DMS53 treated with DMSO at 0.1 percent for 48 hours (cell line): ENCODE data around the gene MTMR3.

Source experiments
- DNase-seq: peaks from one replicate; lab custom pipeline; 2025; ENCODE audit not compliant: unreplicated experiment; lab: John Stamatoyannopoulos, UW

MTMR3 gene

GRCh38 chr22:29867851-29868250 lies 15.1 kb upstream of the MTMR3 start:
- no peak for DNase-seq

GRCh38 chr22:29870574-29870973 lies 12.4 kb upstream of the MTMR3 start:
- DNase-seq, result no peak

DNA sequence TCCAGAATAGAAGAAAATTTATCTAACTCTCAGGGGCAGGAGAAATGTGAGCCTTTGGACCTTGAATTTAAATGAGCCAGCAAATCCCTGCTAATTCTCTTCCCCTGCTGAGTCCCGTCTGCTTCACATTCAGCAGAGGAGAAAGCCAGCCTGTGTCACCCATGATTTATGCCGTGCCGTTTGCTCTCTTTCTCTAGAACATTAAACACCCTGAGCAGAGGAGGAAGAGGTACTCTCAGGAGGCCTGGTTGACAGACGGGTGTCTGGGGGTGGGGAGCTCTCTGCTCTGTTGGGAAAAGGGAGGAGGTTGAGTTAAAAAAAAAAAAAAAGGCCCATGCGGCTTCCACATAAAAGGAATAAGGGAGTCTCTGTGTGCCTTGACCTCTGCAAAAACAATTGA lies 11.3 kb upstream of the MTMR3 start:
- no peak for DNase-seq

DNA sequence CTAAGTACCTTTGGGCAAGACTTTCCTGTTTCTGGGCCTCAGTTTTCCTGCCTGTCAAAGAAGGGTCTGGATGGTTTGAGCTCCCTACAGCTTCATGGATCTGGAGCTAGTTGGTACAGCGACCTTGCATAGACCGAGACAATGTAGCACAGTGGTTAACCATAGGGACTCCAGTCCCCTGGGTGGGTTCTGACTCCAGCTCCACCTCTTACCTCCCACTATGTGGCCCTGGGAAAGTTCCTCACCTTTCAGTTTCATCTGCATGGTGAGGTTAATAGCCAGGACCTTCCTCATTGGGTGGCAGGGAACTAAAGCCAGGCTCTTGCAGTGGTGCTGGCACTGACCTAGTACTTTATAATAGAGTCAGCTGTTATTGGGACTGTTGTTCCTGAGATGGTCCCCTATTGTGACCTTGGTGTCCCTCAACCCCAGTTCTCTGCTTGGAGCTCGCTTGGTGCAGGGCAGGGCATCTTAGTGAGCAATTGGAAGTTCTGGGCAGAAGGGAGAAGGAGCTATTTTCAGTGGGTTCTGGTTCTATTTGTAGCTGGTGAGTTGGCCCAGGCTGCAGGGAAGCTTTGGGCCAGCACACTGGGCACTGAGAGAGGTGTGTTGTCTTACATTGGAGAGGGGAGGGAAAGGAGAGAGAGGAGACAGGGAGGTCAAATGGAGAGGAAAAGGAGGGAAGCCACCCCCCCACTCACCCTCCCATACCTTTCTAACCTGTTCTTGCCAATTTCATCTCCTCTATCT lies 10.7 kb upstream of the MTMR3 start:
- no peak for DNase-seq

DNA sequence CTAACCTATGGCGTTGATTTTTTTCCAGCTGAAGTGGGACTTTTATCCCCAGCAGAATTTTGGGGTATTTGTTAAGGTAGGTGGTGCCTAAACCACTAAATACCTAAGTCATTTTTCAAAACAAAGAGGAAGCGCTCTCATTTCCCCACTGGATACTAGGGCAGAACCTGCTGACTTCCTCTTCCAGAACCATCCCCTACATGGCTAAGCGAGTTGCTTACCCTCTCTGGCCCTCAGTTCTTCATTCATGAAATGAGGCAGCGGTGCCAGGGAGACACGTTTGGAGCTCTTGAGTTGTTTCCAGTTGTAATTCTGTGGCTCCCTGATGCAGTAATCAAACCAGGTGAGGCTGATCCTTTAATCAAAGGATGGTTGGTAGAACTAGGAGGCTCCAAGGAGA lies 10.0 kb upstream of the MTMR3 start:
- no peak for DNase-seq

- no peak for DNase-seq
Observed at GRCh38 chr22:29873943-29874342, 9.0 kb upstream of the MTMR3 start.

GRCh38 chr22:29877620-29878019 lies 5.4 kb upstream of the MTMR3 start:
- no peak for DNase-seq

- DNase-seq, result no peak
Observed at GRCh38 chr22:29879753-29880152, 3.2 kb upstream of the MTMR3 start.

GRCh38 chr22:29882716-29883044 lies 294 bp upstream of the MTMR3 start:
- DNase-seq, result no peak

DNA sequence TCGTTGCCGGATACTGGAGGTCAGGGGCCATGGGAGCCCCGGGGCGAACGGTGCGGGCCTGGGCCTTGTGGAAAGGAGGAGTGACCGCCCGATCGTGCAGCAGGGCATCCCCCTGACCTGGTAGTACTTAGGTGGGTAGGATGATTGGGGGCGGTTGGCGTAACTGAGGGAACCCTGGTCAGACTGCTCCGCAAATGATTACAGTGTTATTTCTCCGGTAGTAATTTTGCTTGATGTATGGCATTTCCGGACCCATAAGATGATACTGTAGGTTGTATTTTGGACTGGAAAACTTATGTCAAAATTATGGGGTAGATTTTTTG lies 762 bp downstream of the MTMR3 start:
- no peak for DNase-seq

DNA sequence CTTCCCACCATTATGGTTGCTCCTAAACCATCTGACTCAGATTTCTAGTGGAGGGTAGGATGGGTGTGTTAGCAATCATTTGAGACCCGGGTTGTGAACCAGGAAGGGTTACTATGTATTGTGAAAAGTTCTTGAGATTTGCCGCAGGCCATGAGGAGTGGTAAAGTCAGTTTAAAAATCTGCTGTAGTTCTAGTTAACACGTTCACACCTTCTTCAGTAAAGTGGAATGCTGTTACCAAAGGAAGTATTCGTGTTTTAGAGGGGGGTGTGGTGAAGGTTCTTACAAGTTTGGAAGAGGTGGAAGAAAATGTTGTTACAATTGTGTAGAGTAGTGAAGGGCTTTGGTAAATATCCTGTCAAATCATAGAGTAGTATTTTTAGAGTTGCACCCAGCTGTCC lies 2.6 kb downstream of the MTMR3 start:
- no peak for DNase-seq

DNA sequence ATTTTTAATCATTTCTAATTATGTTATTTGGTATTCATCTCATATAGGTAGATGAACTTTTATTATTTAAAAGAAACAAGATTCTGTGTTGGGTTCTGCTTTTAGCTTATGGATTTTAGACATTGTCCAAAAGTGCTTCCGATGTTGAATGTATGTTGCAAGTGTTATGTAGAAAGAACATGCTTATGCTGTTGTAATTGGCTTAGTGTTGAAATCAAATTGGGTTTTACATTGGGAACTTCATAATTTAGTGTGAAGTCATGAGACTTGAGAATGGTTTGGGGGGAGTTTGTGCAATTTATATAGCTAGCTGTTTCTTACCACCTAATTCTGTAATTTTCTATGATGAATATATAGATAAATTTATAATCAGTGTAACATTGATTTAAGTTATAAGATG lies 3.6 kb downstream of the MTMR3 start:
- no peak for DNase-seq

DNA sequence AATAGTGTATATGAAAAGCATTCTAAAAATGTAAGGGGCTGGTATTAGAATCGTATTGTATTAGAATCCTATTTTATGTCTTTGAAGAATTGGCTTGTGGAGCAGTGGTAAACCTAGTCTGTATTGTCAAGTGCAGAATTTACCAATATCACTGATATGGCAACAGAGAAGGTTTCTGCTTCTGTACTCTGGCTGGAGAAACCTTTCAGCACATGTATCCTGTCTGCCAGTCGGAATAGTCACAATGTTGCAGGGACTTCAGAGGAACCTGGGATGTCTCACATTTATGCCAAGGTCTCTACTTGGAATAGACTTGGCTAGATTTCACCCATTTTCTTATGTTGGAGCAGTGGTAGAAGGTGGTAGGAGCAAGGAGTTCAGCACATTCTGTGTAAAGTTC lies 4.4 kb downstream of the MTMR3 start:
- DNase-seq, result no peak

DNA sequence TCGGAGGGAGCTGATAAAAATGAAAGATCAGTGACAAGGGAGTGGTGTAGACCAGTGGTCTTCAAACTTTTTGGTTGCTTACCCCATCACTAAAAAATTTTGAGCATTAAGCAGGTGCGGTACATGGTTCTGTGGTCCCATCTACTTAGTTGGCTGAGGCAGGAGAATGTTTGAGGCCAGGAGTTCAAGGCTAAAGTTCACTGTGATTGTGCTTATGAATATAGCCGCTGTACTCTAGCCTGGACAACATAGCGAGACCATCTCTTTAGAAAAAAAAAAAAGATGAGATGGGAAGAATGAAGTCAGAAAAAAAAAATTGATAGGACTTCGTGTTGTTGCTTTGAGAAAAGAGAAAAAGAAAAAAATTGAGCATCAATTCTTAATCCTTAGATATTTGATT lies 7.8 kb downstream of the MTMR3 start:
- DNase-seq, result no peak

GRCh38 chr22:29892315-29893156 lies 9.6 kb downstream of the MTMR3 start:
- no peak for DNase-seq

- DNase-seq, result no peak
Observed at GRCh38 chr22:29901354-29901753, 18.4 kb downstream of the MTMR3 start.

DNA sequence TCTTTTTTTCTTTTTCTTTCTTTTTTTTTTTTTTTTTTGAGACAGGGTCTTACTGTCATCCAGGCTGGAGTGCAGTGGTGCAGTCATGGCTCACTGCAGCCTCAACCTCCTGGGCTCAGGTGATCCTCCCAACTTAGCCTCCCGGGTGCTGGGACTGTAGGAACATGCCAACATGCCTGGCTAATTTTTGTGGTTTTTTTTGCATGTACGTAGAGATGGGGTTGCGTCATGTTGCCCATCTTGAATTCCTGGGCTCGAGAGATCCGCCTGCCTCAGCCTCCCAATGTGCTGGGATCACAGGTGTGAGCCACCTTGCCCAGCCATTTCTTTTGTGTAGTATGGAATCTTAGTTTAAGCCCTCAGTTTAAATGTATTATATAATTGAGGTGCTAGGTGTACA lies 20.4 kb downstream of the MTMR3 start:
- DNase-seq, result no peak

- DNase-seq, result no peak
Observed at GRCh38 chr22:29904020-29904419, 21.0 kb downstream of the MTMR3 start.

- DNase-seq, result peak; percentile 14
Observed at GRCh38 chr22:29907753-29908515, 25.0 kb downstream of the MTMR3 start.

GRCh38 chr22:29912141-29912540 lies 29.2 kb downstream of the MTMR3 start:
- no peak for DNase-seq

DNA sequence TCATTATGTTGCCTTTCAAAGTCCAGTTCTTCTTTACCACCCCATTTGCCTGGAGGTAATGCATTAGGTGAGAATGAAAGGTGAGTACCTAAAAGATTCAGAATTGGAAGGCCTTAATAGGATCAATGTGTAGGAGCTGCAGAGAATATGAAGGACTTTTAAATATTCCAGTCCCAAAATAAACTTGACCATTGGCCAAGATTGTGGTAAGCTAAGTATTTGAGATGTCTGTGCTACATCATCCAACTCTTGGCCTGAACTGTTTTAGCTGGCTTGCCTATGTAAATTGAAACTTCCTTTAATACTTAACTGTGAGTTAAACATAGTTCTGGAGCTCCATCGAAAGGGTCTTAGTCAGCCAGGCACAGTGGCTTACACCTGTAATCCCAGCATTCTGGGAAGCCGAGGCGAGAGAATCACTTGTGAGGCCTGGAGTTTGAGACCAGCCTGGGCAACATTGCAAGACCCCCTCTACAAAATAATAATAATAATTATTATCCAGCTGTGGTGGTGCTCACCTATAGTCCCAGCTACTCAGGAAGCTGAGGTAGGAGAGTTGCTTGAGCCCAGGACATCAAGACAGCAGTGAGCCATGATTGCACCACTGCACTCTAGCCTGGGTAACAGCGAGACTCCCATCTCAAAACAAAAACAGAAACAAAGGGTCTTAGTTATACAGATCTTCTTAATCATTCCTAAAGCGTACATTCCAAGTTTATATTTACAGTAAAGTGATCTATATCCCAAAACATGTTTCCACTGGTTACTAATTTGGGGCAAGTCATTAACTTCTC lies 29.8 kb downstream of the MTMR3 start:
- no peak for DNase-seq
